K562 (cell line): ENCODE measurements around the gene POU2AF2. TPM values are rescaled to one million over a fixed set of nuclear protein-coding genes. Genes with fewer than 3 reads are reported as not detected.

ENCODE experiments used
- PTTG1 ChIP-seq: fragments of 450-650 bp; IDR thresholded peaks from 2 replicates; pipeline ENCODE4 v1.6.1; 2016; ENCODE audit warnings: low read depth, mild to moderate bottlenecking, missing genetic modification characterization, missing compliant biosample characterization
- SRSF9 ChIP-seq: fragments of 200-400 bp; formaldehyde crosslinking; IDR thresholded peaks from 2 replicates; pipeline ENCODE4 v1.6.1; 2017; ENCODE audit warnings: low read depth, low read length, borderline replicate concordance
- TCF3 ChIP-seq: sonication (generic); formaldehyde crosslinking; IDR thresholded peaks from 2 replicates; pipeline ENCODE4 v1.4.0; 2020; ENCODE audit warnings: mild to moderate bottlenecking, missing genetic modification reagents
- polyA plus RNA-seq, 8 experiments: library from polyadenylated mRNA; depleted of rRNA in 4 of 8; stranded (reverse) in 5 of 8; unstranded in 3 of 8; fragments of >200 nt; fragmentation: Nextera tagmentation in 2 of 8; fragmentation: Illumina TruSeq in 1 of 8; extraction: Ambion mirVana in 2 of 8; extraction: Trizol in 1 of 8; gene quantifications; 2 replicates each; pipeline versions ENCODE4 v1.2.1 to v1.2.3, GENCODE V29; 2011 to 2014; ENCODE audit warnings: inconsistent platforms in 1 of 8, missing spikeins in 1 of 8
- total RNA-seq, 7 experiments: library from RNA; depleted of rRNA in 6 of 7; stranded (reverse); fragments of >200 nt in 6 of 7; fragmentation: Illumina TruSeq in 2 of 7; extraction: Trizol in 2 of 7; gene quantifications; 2 replicates each; pipeline versions ENCODE4 v1.2.1 to v1.2.3, GENCODE V29; 2011 to 2021; ENCODE audit warnings: low replicate concordance in 1 of 7
- TF ChIP-seq, protein P1 (sequence below): sonication (generic); formaldehyde crosslinking; IDR thresholded peaks from 2 replicates; pipeline ENCODE4 v1.8.0; 2023; ENCODE audit warnings: mild to moderate bottlenecking, missing genetic modification reagents
- TF ChIP-seq, protein P2 (sequence below): sonication (generic); formaldehyde crosslinking; IDR thresholded peaks from 2 replicates; pipeline ENCODE4 v1.8.1; 2022; ENCODE audit warnings: missing genetic modification reagents
- TF ChIP-seq, protein P3 (sequence below): fragments of 450-650 bp; conservative IDR thresholded peaks from 2 replicates; pipeline ENCODE4 v1.6.1; 2016; ENCODE audit warnings: missing genetic modification characterization, low read depth, mild to moderate bottlenecking, missing compliant biosample characterization, moderate library complexity

The POU2AF2 gene
- total and polyA plus RNA-seq, 9 of the 15 experiments (the other 6 are each of a cell fraction or from before 2014, with no cell fraction given): not detected

- TF ChIP-seq, protein P1, sequence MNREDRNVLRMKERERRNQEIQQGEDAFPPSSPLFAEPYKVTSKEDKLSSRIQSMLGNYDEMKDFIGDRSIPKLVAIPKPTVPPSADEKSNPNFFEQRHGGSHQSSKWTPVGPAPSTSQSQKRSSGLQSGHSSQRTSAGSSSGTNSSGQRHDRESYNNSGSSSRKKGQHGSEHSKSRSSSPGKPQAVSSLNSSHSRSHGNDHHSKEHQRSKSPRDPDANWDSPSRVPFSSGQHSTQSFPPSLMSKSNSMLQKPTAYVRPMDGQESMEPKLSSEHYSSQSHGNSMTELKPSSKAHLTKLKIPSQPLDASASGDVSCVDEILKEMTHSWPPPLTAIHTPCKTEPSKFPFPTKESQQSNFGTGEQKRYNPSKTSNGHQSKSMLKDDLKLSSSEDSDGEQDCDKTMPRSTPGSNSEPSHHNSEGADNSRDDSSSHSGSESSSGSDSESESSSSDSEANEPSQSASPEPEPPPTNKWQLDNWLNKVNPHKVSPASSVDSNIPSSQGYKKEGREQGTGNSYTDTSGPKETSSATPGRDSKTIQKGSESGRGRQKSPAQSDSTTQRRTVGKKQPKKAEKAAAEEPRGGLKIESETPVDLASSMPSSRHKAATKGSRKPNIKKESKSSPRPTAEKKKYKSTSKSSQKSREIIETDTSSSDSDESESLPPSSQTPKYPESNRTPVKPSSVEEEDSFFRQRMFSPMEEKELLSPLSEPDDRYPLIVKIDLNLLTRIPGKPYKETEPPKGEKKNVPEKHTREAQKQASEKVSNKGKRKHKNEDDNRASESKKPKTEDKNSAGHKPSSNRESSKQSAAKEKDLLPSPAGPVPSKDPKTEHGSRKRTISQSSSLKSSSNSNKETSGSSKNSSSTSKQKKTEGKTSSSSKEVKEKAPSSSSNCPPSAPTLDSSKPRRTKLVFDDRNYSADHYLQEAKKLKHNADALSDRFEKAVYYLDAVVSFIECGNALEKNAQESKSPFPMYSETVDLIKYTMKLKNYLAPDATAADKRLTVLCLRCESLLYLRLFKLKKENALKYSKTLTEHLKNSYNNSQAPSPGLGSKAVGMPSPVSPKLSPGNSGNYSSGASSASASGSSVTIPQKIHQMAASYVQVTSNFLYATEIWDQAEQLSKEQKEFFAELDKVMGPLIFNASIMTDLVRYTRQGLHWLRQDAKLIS (CRISPR knock-in tag): no peak
- no peak for TF ChIP-seq TCF3 (CRISPR knock-in tag)
- TF ChIP-seq, protein P2, sequence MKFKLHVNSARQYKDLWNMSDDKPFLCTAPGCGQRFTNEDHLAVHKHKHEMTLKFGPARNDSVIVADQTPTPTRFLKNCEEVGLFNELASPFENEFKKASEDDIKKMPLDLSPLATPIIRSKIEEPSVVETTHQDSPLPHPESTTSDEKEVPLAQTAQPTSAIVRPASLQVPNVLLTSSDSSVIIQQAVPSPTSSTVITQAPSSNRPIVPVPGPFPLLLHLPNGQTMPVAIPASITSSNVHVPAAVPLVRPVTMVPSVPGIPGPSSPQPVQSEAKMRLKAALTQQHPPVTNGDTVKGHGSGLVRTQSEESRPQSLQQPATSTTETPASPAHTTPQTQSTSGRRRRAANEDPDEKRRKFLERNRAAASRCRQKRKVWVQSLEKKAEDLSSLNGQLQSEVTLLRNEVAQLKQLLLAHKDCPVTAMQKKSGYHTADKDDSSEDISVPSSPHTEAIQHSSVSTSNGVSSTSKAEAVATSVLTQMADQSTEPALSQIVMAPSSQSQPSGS (CRISPR knock-in tag): no peak
- TF ChIP-seq PTTG1 (tag): no peak
- TF ChIP-seq, protein P3, sequence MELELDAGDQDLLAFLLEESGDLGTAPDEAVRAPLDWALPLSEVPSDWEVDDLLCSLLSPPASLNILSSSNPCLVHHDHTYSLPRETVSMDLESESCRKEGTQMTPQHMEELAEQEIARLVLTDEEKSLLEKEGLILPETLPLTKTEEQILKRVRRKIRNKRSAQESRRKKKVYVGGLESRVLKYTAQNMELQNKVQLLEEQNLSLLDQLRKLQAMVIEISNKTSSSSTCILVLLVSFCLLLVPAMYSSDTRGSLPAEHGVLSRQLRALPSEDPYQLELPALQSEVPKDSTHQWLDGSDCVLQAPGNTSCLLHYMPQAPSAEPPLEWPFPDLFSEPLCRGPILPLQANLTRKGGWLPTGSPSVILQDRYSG (tag): no peak
- no peak for TF ChIP-seq SRSF9
- TF ChIP-seq, all 486 proteins: peak for 0
Observed at GRCh38 chr11:111246956-111247355, 1.4 kb downstream of the POU2AF2 start (continued).
